ENCODE results near the gene NOTCH1.

NOTCH1 gene

DNA sequence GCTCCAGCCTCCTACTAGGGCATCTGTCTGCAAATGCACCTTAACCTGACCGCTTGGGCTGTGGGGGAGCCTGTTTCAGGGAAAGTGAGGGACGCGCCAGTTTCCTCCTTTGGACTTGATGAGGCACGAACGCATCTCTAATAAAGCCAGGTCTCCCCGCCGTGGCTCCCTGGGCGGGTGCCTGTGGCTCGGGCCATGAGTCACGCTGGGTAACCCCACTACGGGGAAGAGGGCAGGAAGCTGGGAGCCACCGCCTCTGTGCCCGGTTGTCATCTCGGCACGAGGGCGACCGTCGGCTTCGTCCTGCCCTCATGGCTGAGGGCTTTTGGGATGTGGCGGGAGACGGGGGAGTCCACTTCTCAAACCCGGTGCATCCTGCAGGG lies 12.1 kb downstream of the NOTCH1 start:
- Histone ChIP-seq H3K79me2 (ENCODE audit: insufficient read depth, low read length) (peaks cover 99% of the 10 kb centered on the region), H3K9me3 (ENCODE audit: insufficient read depth, low read length, severe bottlenecking) (no peaks in the 10 kb centered on the region), H3K4me3 (ENCODE audit: low read depth in 1 of 2, low read length in 2 of 2) (no peak overlapping the region), H3K27me3 (ENCODE audit: insufficient read depth, low read length, poor library complexity) (no peaks in the 10 kb centered on the region), H3K4me1 (ENCODE audit: insufficient read depth, low read length) (peaks cover 55% of the 10 kb centered on the region), H3K9ac (ENCODE audit: low read depth, low read length) (no peak overlapping the region), H3K4me2 (ENCODE audit: insufficient read depth, low read length) (no peak overlapping the region), H3K36me3 (ENCODE audit: insufficient read depth, low read length) (peaks cover 84% of the 10 kb centered on the region), H2AFZ (ENCODE audit: low read depth, low read length) (no peak overlapping the region), H4K20me1 (ENCODE audit: insufficient read depth, low read length) (peaks cover 95% of the 10 kb centered on the region), H3K27ac (ENCODE audit: low read length) (no peak overlapping the region)
- TF ChIP-seq, protein P1, sequence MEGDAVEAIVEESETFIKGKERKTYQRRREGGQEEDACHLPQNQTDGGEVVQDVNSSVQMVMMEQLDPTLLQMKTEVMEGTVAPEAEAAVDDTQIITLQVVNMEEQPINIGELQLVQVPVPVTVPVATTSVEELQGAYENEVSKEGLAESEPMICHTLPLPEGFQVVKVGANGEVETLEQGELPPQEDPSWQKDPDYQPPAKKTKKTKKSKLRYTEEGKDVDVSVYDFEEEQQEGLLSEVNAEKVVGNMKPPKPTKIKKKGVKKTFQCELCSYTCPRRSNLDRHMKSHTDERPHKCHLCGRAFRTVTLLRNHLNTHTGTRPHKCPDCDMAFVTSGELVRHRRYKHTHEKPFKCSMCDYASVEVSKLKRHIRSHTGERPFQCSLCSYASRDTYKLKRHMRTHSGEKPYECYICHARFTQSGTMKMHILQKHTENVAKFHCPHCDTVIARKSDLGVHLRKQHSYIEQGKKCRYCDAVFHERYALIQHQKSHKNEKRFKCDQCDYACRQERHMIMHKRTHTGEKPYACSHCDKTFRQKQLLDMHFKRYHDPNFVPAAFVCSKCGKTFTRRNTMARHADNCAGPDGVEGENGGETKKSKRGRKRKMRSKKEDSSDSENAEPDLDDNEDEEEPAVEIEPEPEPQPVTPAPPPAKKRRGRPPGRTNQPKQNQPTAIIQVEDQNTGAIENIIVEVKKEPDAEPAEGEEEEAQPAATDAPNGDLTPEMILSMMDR (IDR thresholded peaks at IDR 0.05; ENCODE audit: borderline replicate concordance, extremely low read depth, low read length, poor library complexity, severe bottlenecking): no peak
- no peak for TF ChIP-seq EZH2 (IDR thresholded peaks at IDR 0.05; ENCODE audit: borderline replicate concordance, low read depth, low read length, severe bottlenecking)
- ATAC-seq (ENCODE audit: insufficient read depth, low read depth) (no peak), DNase-seq (no peak)

DNA sequence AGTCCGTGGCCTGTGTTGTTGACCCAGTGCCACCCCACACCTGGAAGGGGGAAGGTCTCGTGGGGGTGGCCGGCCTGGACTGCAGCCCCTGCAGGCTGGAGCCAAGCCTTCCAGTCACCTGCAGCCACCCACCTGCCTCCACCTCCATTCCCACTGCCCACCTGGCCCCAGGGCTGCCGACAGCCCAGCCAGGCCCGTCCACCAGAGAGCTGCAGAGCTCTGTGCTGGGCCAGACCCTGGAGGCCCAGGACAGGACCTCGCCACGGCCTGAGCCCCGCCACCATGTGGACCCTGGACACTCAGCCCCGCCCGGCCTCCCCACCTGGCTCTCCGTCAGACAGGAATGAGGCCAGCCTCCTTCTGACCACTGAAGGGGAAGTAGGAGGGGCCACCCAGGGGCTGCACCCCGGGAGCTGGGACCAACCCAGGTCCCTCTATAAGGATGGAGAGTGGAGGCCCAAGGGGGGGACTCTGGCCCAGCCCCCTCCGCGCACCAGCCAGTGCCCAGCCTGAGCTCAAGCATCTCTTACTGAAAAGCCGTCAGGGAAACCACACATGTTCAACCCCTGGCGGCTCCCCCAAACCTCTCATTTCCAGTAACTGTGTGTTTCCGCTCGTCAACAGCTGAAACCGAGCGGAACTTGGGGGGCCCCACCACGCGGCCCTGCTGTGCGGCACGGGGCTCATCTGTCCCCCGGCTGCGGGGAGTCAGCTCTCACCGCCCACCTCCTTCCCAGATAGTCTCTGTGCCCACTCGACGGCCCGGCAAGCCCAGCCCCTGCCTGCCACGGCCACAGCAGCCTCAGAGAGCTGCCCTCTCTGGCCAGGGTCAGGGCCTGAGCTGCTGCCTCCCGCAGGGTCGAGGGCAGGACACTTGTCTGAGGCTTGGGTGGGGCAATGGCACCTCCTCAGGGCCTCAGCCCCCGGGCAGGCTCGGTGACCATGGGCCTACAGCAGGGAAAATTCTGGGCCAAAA lies 12.8 kb downstream of the NOTCH1 start:
- ATAC-seq (ENCODE audit: insufficient read depth, low read depth): no peak
- H3K36me3 ChIP-seq (ENCODE audit: insufficient read depth, low read length): peaks cover 82% of the 10 kb centered on the region
- H3K27me3 ChIP-seq (ENCODE audit: insufficient read depth, low read length, poor library complexity): no peaks in the 10 kb centered on the region

DNA sequence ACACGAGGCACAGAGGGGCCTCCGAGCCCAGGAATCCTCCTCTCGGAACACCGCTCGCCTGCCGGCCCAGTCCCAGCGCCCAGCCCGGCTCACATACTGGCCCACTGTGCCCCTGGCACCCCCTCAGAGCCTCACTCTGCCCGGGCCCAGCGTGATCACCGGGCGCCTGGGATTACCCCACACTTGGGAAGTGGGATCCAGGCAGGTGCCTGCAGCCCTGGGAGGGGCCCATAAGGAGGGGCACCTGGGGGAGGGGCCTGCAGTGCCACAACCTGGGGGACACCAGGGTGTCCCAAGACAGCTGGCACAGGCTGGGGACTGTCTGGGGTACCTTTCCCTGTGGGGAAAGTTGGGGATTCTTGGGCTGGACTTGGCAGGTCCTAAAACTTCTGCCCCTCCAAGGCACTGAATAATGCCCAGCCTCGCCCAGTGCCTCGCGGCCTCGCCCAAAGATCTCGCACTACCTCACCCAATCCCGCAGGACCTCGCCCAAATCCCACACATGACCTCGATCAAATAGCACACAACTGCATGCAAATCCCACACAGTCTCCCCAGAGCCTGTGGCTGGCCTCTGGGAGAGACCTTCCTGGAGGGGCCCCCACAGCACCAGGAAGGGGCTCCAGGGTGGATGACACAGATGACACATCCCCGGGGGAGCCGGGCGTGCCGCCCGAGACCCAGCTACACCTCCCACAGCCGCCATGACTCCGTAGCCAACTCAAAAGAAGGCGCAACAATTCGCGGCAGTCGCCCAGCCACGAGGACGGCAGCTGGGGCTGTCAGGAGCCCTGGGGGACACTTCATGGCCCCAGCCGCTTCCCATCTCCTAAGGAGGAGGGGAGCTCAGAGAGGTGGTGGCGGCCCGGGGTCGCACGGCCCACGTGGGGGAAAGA lies 13.7 kb downstream of the NOTCH1 start:
- Histone ChIP-seq H3K4me3 (ENCODE audit: low read depth in 1 of 2, low read length in 2 of 2) (no peak overlapping the region), H3K9ac (ENCODE audit: low read depth, low read length) (no peak overlapping the region), H3K9me3 (ENCODE audit: insufficient read depth, low read length, severe bottlenecking) (no peaks in the 10 kb centered on the region), H3K36me3 (ENCODE audit: insufficient read depth, low read length) (peaks cover 82% of the 10 kb centered on the region), H4K20me1 (ENCODE audit: insufficient read depth, low read length) (peaks cover 94% of the 10 kb centered on the region), H3K27me3 (ENCODE audit: insufficient read depth, low read length, poor library complexity) (no peaks in the 10 kb centered on the region), H3K4me2 (ENCODE audit: insufficient read depth, low read length) (no peak overlapping the region), H3K79me2 (ENCODE audit: insufficient read depth, low read length) (peaks cover 99% of the 10 kb centered on the region), H3K27ac (ENCODE audit: low read length) (no peak overlapping the region), H2AFZ (ENCODE audit: low read depth, low read length) (no peak overlapping the region), H3K4me1 (ENCODE audit: insufficient read depth, low read length) (peaks cover 47% of the 10 kb centered on the region)
- DNase-seq: no peak
- ATAC-seq (ENCODE audit: insufficient read depth, low read depth): no peak
- TF ChIP-seq, protein P1 (IDR thresholded peaks at IDR 0.05; ENCODE audit: borderline replicate concordance, extremely low read depth, low read length, poor library complexity, severe bottlenecking): no peak
- TF ChIP-seq EZH2 (IDR thresholded peaks at IDR 0.05; ENCODE audit: borderline replicate concordance, low read depth, low read length, severe bottlenecking): no peak

More for the DNA sequence above, 12.8 kb downstream of the NOTCH1 start:
- Histone ChIP-seq H2AFZ (ENCODE audit: low read depth, low read length) (no peak overlapping the region), H3K4me1 (ENCODE audit: insufficient read depth, low read length) (peaks cover 51% of the 10 kb centered on the region), H3K4me2 (ENCODE audit: insufficient read depth, low read length) (no peak overlapping the region), H3K27ac (ENCODE audit: low read length) (no peak overlapping the region), H3K79me2 (ENCODE audit: insufficient read depth, low read length) (peaks cover 99% of the 10 kb centered on the region), H3K4me3 (ENCODE audit: low read depth in 1 of 2, low read length in 2 of 2) (no peak overlapping the region), H3K9ac (ENCODE audit: low read depth, low read length) (no peak overlapping the region), H3K9me3 (ENCODE audit: insufficient read depth, low read length, severe bottlenecking) (no peaks in the 10 kb centered on the region), H4K20me1 (ENCODE audit: insufficient read depth, low read length) (peaks cover 94% of the 10 kb centered on the region)
- peak; percentile 41 for DNase-seq
- TF ChIP-seq, protein P1 (IDR thresholded peaks at IDR 0.05; ENCODE audit: borderline replicate concordance, extremely low read depth, low read length, poor library complexity, severe bottlenecking): no peak
- no peak for TF ChIP-seq EZH2 (IDR thresholded peaks at IDR 0.05; ENCODE audit: borderline replicate concordance, low read depth, low read length, severe bottlenecking)

All from DND-41 (cell line).